AG10803 (cell line): ENCODE results near the gene ARHGEF10L.
"Not testable (repeated sequence)": the region's sequence is repeated elsewhere in the genome, so short reads cannot be mapped to it uniquely, and the experiment has no call there.

Experiments
- DNase-seq: peaks from one replicate; pipeline ENCODE4 v3.0.0; 2010; ENCODE audit warnings: low read depth
- H3K4me3 ChIP-seq: 2 replicates; pipeline ENCODE4 v1.5.1; 2011; ENCODE audit warnings: mild to moderate bottlenecking, low read length, control low read depth
- TF ChIP-seq, protein P1 (sequence below): conservative IDR thresholded peaks from 2 replicates; pipeline ENCODE4 v1.5.1; 2011; ENCODE audit warnings: mild to moderate bottlenecking, low read length, control low read depth, inconsistent platforms

ARHGEF10L gene, protein sequence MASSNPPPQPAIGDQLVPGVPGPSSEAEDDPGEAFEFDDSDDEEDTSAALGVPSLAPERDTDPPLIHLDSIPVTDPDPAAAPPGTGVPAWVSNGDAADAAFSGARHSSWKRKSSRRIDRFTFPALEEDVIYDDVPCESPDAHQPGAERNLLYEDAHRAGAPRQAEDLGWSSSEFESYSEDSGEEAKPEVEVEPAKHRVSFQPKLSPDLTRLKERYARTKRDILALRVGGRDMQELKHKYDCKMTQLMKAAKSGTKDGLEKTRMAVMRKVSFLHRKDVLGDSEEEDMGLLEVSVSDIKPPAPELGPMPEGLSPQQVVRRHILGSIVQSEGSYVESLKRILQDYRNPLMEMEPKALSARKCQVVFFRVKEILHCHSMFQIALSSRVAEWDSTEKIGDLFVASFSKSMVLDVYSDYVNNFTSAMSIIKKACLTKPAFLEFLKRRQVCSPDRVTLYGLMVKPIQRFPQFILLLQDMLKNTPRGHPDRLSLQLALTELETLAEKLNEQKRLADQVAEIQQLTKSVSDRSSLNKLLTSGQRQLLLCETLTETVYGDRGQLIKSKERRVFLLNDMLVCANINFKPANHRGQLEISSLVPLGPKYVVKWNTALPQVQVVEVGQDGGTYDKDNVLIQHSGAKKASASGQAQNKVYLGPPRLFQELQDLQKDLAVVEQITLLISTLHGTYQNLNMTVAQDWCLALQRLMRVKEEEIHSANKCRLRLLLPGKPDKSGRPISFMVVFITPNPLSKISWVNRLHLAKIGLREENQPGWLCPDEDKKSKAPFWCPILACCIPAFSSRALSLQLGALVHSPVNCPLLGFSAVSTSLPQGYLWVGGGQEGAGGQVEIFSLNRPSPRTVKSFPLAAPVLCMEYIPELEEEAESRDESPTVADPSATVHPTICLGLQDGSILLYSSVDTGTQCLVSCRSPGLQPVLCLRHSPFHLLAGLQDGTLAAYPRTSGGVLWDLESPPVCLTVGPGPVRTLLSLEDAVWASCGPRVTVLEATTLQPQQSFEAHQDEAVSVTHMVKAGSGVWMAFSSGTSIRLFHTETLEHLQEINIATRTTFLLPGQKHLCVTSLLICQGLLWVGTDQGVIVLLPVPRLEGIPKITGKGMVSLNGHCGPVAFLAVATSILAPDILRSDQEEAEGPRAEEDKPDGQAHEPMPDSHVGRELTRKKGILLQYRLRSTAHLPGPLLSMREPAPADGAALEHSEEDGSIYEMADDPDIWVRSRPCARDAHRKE (N-terminal part only)

DNA sequence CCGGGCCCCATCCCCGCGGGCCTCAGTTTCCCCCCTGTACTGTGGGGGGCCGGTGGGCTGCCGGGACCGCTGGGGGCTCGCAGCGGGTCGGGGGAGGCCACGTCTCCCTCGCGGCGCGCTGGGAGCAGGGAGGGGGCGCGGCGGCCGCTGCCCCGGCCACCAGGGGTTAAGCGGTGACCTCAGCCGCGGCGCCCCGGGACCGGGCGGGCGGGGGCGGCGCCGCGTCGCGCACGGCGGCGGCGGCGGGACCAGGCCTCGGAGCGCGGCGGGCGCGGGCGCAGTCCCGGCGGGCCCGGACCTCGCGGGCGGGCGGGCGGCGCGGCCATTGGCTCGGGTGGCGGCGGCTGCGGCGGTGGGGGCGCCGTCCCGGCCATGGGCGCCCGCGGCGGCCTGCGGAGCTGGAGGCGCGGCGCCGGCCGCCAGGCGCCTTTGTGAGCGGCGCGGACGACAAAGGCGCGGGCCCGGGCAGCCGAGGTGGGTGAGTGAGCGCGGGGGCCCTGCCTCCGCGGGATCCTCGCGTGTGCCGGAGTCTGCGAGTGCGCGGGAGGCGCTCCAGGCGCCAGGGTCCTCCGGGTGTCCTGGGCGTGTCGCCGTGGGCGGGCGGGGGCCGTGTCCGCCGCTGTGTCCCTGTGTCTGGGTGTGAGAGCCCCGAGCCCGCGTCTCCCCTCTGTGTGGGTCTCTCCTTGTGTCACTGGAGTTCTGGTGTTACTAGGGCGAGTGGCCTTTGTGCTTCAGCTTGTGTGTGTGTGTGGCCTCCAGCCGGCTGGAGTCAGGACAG lies at the start of gene ARHGEF10L:
Gene ARHGEF10L, plus strand, starts transcription at position 222 of the 778 bp plus-strand sequence. CDS start 40,898 bp downstream, outside the sequence.
- H3K4me3 ChIP-seq = peak within 1 kb of the TSS; percentile 87
- TF ChIP-seq, protein P1, sequence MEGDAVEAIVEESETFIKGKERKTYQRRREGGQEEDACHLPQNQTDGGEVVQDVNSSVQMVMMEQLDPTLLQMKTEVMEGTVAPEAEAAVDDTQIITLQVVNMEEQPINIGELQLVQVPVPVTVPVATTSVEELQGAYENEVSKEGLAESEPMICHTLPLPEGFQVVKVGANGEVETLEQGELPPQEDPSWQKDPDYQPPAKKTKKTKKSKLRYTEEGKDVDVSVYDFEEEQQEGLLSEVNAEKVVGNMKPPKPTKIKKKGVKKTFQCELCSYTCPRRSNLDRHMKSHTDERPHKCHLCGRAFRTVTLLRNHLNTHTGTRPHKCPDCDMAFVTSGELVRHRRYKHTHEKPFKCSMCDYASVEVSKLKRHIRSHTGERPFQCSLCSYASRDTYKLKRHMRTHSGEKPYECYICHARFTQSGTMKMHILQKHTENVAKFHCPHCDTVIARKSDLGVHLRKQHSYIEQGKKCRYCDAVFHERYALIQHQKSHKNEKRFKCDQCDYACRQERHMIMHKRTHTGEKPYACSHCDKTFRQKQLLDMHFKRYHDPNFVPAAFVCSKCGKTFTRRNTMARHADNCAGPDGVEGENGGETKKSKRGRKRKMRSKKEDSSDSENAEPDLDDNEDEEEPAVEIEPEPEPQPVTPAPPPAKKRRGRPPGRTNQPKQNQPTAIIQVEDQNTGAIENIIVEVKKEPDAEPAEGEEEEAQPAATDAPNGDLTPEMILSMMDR = no peak
- DNase-seq = peak; percentile 25

- DNase-seq, H3K4me3 ChIP-seq: not testable (repeated sequence)
Measured at GRCh38 chr1:17489768-17490417, 49.6 kb upstream of the ARHGEF10L start.

DNA sequence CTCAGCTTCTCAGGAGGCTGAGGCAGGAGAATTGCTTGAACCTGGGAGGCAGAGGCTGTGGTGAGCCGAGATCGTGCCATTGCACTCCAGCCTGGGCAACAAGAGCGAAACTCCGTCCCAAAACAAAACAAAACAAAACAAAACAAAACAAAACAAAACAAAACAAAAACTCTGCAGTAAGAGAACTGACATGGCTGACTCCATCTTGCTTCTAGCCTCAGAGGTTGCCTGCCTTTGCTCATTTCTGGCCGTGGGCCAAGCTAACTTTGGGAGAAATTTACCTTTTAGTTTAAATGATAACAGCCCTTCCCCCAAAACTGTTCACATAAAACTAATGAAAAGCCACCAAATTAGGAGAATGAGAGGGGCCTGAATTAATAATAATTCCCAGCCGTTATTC lies 48.8 kb upstream of the ARHGEF10L start:
- DNase-seq, H3K4me3 ChIP-seq: not testable (repeated sequence)

DNA sequence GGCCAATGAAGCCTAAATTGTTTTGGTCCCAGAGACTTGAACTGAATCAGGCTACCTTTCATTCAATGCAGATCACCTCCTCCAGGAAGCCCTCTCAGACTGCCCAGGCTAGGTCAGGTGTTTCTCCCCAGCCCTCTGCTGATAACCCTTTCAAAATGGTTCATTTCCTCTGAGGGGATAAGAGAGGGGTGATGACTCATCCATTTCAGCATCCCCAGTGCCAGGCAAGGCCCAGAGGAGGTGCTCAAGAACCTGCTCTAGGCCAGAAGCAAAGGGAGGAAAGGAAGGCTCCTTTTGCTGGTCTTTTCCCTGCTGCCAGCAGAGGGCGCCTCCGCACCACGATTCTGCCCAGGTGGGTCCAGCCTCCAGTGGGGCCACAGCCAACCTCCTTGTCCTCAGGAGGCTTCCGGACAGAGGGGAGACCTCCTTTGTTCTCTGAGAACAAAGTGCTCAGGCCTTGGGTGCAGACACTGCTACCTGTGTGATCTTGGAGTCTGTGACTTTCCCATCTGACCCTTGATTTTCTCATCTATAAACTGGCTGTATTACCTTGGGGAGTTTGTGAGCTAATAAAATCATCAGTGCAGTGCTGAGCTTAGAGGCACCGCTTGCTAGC lies 45.3 kb upstream of the ARHGEF10L start:
- DNase-seq = peak; percentile 62
- H3K4me3 ChIP-seq = no peak overlapping the region
- TF ChIP-seq, protein P1 = peak; percentile 89

- TF ChIP-seq, protein P1 = no peak
- no peak for DNase-seq
- no peak overlapping the region for H3K4me3 ChIP-seq
Measured at GRCh38 chr1:17496419-17496818, 43.1 kb upstream of the ARHGEF10L start.

DNA sequence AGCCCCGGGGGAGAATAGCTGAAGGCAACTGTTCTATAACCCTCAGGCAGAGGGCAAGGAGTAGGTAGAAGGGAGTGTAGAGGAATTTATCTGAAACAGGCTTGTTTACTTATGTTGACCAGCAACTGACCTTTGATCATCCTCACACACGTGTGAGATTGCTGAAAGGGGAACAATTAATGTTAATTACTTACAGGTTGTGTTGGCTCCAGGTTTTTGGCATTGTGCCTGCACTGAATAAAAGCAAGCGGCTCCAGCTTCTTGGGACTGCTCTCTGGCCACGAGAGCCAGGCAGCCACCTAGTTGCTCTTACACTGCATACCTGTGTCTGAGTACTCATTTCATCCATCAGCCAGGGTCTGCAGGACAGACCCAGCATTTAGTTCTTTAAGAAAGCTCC lies 41.3 kb upstream of the ARHGEF10L start:
- no peak for DNase-seq
- H3K4me3 ChIP-seq = no peak overlapping the region
- TF ChIP-seq, protein P1 = no peak

DNA sequence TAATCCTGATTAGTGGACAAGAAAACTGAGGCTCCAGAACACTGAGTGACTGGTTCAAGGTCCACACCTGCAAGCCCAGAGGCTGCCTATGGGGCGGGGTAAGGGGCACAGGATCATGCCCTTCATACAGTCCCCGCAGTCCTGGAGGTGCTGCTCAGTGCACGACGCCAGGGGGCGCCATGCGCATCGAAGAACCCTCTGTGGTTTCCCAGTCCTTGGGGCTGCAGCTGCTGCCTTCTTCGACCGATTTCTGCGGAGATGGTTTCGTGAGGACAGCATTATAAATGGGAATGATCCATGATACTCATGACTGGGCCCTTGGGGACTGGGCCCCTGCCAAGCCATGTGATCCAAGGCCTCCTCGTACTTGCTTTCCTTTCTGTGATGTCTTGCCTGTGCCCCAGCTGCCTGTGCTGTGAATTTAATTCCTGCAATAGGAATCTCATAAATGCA lies 37.1 kb upstream of the ARHGEF10L start:
- TF ChIP-seq, protein P1 = peak; percentile 97
- no peak overlapping the region for H3K4me3 ChIP-seq
- peak; percentile 93 for DNase-seq
